GM18907 (cell line): ENCODE measurements around the gene MYLK.
"Not testable (repeated sequence)": the region's sequence is repeated elsewhere in the genome, so short reads cannot be mapped to it uniquely, and the experiment has no call there.

Experiments
- ATAC-seq: cut with Tn5 transposase; IDR thresholded peaks from one replicate; pipeline ENCODE4 v1.9.1; 2021; ENCODE audit warnings: mild to moderate bottlenecking, moderate library complexity; ENCODE audit not compliant: unreplicated experiment

MYLK gene

DNA sequence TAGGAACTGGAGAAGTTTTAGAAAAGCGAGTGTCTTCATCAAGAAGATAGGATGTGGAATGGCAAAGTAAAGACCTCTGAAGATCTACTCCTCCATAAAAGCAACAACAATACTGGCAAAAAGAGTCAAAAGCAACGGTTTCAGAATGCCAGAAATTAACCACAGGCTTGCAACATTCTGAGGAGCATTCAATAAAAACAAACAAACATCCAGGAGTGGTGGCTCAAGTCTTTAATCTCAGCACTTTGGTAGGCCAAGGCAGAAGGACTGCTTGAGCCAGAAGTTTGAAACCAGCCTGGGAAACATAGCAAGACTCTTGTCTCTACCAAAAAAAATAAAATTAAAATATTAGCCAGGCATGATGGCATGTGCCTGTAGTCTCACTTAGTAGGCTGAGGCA lies 156.1 kb downstream of the MYLK start:
- ATAC-seq, result no peak

DNA sequence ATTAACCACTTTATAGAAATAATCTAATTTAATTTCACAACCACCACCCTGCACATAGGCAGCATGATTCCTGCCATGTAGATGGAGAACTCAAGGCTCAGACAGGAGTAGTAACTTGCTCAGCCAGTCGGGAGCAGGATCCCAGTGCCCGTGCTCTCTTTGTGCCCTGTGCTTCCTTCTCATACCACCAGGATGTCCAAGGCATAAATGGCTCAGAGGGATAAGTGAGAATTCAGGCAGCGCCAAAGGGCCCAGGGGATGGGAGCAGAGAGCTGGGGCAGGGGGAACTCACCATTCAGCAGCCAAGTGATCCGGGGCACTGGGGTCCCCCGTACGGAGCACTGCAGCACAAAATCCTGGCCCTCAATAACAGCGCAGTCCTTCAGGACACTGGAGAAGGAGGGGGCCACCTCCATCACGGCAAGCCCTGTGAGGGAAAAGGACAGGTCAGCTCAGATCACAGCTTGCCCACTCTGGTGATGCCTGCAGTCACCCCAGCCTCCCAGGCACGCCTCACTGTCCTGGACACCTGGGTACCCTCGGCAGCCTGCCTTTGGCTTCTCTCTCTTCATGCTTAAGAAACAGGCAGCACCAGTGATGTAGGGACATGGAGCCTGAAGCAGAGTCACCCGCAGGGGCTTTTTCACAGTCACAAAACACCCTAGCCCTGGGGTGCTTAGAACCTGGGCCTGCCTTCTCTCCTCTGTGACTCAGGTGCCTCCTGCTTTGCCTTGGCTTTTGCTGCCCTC lies 158.3 kb downstream of the MYLK start:
- no peak for ATAC-seq

DNA sequence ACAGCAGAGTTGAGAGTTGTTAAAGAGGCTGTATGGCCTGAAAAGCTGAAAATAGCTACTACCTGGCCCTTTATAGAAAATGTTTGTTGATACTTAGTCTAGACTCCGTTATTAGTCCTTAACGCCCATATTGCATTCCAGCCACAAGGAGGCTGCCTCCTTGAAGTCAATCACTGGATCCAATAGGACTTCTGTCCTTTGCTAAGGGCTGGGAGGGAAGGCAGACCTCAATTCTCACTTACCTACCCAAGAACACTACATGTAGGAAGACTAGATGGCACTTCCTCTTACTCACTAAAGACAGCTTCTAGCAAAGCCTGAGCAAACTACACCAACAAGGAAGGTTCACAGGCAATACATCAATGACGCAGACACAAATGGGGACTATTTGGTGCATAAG lies 159.8 kb downstream of the MYLK start:
- no peak for ATAC-seq

DNA sequence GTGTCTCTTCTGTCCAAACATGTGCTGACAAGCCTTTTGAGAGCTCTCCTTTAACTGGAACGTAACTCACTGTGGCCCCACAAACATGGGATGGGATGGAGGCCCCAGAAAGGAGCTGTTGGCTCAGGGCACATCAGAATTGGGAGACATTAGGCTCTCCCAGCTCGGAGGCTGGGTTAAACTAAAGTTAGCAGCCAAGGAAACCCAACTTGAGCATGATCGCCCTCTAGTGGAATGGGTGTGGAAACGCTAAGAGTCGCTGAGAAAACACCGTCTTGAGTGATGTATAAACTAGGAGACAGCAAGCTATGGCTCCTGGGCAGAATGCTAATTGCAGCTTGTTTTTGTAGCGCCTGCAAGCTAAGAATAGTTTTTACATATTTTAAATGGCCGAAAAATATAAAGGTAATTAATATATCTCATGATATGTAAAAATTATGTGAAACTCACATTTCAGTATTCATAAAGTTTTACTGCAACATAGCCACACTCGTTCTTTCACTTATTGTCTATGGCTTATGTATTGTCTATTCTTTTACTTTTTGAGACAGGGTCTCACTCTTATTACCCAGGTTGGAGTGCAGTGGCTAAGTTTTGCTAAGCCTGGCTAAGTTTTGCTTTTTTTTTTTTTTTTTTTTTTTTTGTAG lies 160.5 kb downstream of the MYLK start:
- peak; percentile 58 for ATAC-seq

DNA sequence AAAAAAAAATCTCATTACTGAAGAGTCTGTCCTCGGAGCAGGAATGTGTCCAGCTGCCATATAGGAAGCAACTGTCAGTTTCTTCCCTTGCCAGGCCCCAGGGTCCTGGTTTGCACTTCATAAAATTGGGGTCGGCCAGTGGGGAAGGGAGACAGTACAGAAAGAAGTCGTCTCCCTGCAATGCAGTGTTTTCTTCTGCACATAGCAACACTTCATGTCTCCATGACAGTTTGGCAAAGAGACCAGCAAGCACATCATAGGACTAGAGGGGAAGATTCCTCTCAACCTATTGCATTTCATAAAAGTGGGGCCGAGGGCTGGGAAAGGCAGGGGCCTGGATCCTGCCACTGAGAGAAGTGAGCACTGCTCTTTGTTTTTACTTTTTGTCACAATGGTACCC lies 161.1 kb downstream of the MYLK start:
- no peak for ATAC-seq

GRCh38 chr3:123722456-123722855 lies 161.7 kb downstream of the MYLK start:
- no peak for ATAC-seq

- no peak for ATAC-seq
Observed at GRCh38 chr3:123722021-123722420, 162.1 kb downstream of the MYLK start.

DNA sequence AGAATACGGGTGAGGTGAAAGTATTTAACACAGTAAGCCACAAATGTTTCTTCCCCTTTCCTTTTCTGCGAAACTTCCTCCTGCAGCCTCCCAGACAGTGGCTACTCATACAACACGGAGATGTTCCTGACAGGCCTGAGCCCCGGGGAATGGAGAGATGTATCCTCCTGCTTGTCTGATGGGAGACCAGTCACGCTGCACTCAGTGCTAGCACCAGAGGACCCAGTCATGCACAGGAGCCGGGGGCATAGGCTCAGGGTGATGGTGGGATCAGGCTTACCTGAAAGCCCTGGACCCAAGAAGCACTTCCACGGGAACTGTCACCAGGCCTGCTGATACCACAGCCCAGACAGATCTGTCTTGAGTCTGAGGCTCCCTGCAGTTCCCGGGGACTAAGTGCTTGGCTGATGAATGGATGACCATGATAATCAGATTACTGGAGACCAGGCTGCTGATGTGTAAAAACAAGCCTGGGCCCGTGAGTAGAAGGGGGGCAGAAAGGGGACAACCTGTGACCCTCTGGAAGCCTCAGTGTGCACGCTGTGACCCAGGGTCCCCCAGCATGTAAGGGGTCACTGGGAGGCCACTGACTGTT lies 162.9 kb downstream of the MYLK start:
- ATAC-seq, result not testable (repeated sequence)

- no peak for ATAC-seq
Observed at GRCh38 chr3:123720638-123721037, 163.5 kb downstream of the MYLK start.

DNA sequence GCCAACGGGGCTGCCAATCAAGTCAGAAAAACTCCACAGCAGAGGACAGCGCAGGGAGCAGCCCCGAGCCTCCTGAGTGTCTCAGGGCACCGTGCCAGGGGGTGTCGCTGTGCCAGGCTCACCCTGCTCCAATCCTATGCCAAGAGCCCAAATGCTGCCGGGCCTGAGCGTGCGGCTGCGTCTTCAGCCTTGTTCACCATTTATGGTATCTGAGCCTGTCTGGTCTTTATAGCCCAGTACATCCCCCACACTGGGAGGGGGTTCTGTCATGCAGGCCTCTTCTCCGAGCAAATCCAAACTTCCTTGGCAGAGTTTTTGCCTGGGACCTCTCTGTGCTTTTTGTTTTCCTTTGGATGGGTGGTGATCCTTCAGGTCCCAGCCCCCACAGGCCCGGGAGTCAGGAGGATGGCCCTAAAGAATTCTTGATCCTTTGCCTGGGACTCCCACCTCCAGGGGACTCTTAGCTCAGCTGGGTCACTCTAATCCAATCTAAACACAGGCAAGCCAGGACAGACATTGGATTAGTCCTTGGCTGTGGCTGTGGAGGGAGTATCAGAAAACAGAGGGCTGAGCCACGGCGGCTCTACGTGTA lies 164.2 kb downstream of the MYLK start:
- ATAC-seq, result no peak

DNA sequence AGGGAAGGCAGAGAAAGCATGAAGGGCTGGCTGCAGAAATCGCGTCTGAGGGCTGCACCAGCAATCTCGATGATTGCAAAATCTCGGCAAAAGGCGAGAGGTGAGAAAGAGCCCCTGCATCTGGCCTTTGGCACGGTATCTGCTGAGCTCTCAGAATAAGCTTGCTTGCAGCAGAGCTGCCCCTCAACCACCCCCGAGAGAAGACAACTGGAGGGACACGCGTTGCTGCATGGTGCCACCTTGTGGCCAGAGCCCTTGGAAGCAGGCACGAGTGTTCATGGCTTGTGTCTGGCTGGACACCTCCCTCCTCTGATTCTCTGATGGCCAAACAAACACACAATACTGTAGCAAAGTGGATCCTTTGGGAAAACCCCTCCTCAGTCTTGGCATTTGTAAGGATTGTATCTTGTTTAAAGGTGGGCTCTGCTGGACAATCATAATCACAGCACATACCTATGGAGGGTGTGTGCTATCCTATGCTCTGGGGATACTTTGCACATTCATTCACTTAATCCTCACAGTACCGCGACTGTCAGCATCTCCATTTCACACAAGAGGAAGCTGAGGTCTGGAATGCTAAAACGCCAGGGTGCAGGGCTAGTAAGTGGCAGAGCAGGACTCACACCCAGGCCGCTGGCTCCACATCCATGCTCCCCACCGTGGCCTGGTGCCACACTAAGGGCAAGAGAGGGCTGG lies 164.9 kb downstream of the MYLK start:
- ATAC-seq, result not testable (repeated sequence)

DNA sequence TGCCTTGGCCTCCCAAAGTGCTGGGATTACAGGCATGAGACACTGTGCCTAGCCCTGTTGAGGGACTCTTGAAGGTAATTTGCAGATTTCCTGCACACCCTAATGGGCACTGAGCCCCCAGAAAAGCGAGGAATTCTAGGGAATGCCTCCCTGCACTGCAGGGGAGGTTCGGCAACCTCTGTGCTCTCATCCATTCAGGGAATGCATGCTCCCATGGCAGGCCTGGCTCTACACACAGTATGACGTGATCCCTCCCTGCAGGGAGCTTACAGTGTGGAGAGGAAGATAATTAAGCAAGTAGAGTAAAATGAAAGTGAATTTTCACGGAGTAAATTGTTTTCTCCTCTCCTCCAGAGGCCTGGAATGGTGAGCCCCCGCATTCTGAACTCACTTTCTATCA lies 166.0 kb downstream of the MYLK start:
- ATAC-seq, result no peak

DNA sequence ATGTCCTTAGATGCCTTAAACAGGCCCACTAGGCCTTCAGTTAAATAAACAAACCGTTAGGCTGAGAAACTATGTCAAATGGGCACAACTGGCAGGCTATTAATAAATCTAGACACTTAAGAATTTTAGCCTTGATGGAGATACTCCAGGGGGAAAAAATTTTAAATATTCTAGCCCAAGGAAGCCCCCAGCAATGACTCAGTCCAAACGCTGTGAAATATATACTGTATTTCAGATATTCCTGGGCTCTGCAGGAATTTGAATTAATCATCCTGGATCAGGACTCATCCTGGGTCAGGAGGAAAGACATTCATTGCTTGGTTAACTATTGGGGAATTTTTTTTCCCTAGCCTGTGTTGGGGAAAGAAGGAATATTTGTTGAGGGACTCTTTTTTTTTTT lies 166.7 kb downstream of the MYLK start:
- not testable (repeated sequence) for ATAC-seq

GRCh38 chr3:123716411-123716810 lies 167.7 kb downstream of the MYLK start:
- ATAC-seq, result no peak

DNA sequence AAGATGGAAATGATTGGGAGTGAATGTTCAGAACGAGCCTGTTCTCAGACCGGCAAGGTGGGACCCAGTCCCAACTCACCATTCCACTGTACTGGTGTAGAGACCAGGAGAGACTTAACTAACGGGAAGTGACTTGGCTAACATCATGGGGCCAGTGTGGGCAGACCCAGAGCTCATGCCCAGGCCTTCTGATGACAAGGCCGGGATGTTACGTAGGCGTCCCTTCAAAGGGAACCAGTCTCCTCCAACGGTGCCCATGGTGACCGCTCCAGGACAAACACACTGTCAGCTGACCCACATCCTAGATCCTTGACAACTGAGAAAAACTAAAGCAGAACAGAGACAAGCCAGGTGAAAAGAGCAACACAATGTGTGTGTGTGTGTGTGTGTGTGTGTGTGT lies 170.9 kb downstream of the MYLK start:
- ATAC-seq, result no peak

DNA sequence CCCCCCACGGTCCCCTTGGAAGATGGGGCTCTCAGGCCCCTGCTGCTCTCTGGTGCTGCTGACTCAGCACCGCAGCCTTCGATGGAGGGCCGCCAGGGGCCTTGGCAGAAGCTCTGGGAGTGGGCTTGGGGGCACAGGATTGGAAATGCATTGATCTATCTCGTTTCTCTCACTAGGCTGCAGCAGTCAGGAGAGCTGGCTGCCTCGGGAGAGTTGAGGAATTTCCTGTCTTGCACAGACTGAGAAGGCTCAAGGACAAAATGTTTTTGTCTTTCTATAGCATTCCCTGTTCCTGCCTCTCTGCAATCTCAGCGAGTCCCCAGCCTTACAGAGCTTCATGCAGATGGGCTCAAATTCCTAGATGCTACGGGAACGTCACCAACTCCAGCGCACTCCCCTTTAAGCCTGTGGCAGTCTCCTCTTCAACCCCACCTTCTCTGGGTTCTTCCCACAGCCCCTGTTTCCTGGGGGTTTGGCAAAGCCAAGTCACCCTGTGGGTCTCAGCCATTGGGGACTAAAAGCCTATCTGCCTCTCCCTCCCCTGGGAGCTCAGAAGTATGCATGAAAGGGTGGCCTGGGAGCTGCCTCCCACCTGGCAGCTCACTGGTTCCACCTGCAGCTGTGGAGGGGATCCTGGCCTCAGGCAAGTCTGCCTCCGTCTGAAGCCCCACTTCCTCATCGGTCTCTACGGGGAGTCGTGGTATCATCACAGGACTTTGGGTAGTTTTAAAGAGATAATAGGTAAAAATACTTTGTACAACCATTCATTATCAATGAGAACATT lies 171.9 kb downstream of the MYLK start:
- no peak for ATAC-seq

GRCh38 chr3:123711356-123711755 lies 172.8 kb downstream of the MYLK start:
- no peak for ATAC-seq

DNA sequence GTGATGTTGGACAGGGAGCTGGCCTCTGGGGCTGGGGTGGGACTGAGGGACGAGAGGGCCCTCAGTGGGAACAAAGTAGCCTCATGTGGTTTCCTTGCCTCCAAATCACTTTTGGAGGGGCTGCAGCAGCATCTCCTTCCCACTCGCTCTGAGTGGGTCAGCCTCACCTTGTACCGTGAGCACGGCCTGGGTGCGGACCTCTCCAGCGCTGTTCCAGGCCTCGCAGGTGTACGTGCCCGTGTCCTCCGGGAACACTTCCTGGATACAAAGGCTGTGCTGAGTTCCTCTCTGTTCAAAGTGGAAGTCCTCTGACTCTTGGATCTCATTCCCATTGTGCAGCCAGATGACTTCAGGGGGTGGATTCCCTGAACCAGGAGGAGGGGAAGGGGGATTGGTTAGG lies 175.6 kb downstream of the MYLK start:
- no peak for ATAC-seq

DNA sequence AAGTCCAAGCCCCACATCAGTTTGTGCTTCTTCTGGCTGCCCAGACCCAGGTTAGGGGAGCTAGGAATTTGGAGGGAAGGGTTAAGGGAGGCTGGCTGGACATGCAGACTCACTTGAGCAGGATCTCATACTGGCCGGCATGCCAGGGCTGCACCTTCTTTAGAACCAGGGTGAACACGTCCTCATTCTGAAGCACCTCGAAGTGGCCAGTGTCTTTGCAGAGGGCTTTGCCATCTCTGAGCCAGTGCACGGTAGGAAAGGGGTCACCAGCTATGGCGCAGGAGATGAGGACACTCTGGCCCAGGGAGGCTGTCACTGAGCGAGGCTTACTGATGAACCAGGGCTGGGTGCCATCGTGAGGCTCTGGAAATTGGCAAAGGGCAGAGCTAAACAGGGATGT lies 176.5 kb downstream of the MYLK start:
- ATAC-seq, result not testable (repeated sequence)

DNA sequence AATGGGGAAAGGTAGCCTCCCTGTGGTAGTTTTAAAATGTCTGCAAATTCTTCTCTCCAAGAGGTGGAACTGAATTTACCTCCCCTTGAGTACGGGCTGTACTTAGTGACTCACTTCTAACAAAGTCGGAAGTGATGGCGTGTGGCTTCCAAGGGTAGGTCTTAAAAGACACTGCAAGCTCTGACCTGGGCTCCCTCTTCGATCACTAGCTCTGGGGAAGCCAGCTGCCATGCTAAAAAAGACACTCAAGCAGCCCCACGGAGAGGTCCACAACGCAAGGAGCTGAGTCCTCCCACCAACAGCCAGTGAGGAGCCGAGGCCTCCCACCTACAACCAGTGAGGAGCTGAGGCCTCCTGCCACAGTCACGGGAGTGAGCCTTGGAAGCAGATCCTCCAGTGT lies 177.3 kb downstream of the MYLK start:
- no peak for ATAC-seq
